ENCODE data around the gene IPO7. TPM values are rescaled to one million over a fixed set of nuclear protein-coding genes. Genes with fewer than 3 reads are reported as not detected.
"Not testable (repeated sequence)": the region's sequence is repeated elsewhere in the genome, so short reads cannot be mapped to it uniquely, and the experiment has no call there.

Gene IPO7
- total RNA-seq, 1 experiment from 2014 or later: 145 TPM

DNA sequence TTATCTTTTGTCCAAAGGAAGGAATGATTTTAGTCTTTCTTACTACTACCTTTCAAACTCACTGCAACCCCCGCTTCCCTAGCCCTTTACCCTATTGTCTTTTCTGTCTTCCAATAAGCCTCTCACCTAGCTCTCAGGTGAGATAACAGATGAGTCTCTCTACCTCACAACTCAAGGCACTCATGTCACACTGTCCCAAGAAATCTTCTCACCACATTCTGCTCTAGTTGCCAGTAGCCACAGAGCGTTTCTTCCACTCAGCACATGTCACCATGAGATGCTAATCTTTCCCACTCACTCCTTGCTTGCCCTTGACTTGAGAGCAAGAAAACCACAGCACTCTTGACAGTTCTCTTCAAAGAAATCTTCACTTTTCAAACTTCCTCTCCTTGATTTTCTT is 37.4 kb upstream of the IPO7 start:
- H3K27ac Mint-ChIP-seq (ENCODE audit: low read depth, unreplicated experiment): no peak overlapping the region
- POLR2A ChIA-PET: no interaction called here

DNA sequence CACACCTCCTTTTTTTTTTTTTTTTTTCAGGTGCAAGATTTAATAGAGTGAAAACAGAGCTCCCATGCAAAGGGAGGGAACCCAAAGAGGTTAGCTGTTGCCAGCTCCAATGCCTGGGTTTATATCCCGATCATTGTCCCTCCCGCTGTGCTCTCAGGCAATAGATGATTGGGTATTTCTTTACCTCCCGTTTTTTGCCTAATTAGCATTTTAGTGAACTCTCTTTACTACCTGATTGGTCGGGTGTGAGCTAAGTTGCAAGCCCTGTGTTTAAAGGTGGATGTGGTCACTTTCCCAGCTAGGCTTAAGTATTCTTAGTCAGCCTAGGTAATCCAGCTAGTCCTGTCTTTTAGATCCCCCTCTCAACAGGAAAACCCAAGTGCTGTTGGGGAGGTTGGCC is 36.7 kb upstream of the IPO7 start:
- H3K36me3 Mint-ChIP-seq (ENCODE audit: insufficient read depth, unreplicated experiment); H3K4me3 Mint-ChIP-seq (ENCODE audit: unreplicated experiment); DNase-seq (ENCODE audit: unreplicated experiment); intact Hi-C loops (cut with micrococcal nuclease); H3K27me3 Mint-ChIP-seq (ENCODE audit: insufficient read depth, unreplicated experiment); POLR2A ChIA-PET; H3K9me3 Mint-ChIP-seq (ENCODE audit: unreplicated experiment); H3K4me1 Mint-ChIP-seq (ENCODE audit: insufficient read depth, unreplicated experiment); BruUV-seq (replicated peaks); H3K27ac Mint-ChIP-seq (ENCODE audit: low read depth, unreplicated experiment): not testable (repeated sequence)
- CTCF ChIA-PET: interaction anchor here (0.6 to 0.7 kb wide), 2 partner anchors 29 to 274 kb away, joined by 3 to 5 read pairs; no protein-coding TSS in a partner anchor

More for the DNA sequence above, 37.4 kb upstream of the IPO7 start:
- BruUV-seq (replicated peaks): no TSS peak
- intact Hi-C loops (cut with micrococcal nuclease): no loop called here
- H3K27me3 Mint-ChIP-seq (ENCODE audit: insufficient read depth, unreplicated experiment): no peaks in the 10 kb centered on the region
- TF ChIP-seq, protein P1, sequence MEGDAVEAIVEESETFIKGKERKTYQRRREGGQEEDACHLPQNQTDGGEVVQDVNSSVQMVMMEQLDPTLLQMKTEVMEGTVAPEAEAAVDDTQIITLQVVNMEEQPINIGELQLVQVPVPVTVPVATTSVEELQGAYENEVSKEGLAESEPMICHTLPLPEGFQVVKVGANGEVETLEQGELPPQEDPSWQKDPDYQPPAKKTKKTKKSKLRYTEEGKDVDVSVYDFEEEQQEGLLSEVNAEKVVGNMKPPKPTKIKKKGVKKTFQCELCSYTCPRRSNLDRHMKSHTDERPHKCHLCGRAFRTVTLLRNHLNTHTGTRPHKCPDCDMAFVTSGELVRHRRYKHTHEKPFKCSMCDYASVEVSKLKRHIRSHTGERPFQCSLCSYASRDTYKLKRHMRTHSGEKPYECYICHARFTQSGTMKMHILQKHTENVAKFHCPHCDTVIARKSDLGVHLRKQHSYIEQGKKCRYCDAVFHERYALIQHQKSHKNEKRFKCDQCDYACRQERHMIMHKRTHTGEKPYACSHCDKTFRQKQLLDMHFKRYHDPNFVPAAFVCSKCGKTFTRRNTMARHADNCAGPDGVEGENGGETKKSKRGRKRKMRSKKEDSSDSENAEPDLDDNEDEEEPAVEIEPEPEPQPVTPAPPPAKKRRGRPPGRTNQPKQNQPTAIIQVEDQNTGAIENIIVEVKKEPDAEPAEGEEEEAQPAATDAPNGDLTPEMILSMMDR (IDR thresholded peaks at IDR 0.05; ENCODE audit: unreplicated experiment): no peak
- no peaks in the 10 kb centered on the region for H3K36me3 Mint-ChIP-seq (ENCODE audit: insufficient read depth, unreplicated experiment)
- no peaks in the 10 kb centered on the region for H3K4me1 Mint-ChIP-seq (ENCODE audit: insufficient read depth, unreplicated experiment)
- H3K9me3 Mint-ChIP-seq (ENCODE audit: unreplicated experiment): no peaks in the 10 kb centered on the region
- no peak for DNase-seq (ENCODE audit: unreplicated experiment)
- CTCF ChIA-PET: interaction anchor here (0.6 to 0.7 kb wide), 3 partner anchors 30 to 275 kb away, joined by 3 to 5 read pairs (median 3); no protein-coding TSS in a partner anchor
- H3K4me3 Mint-ChIP-seq (ENCODE audit: unreplicated experiment): no peak overlapping the region

DNA sequence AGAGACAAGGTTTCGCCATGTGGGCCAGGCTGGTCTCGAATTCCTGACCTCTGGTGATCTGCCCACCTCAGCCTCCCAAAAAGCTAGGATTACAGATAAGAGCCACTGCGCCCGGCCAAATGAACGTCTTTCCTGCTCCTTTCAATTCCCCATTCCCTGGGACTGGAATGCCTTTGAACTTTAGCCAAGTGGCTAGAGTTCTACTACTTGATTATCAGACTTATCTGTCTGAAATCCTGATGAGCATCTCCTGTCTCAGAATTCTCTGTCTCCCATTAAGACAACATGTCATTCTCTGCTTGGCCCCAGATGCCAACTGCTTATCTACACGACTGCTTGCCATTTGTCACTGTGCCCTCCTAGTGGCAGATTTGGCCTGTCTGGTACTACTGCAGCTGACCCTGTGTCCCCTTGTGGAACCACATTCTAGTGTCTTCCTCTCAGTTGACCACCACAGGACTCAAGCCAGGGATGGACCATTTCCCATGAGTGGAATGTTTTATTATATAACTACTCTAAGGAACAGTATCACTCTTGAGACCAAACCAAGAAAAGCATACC is 33.1 kb upstream of the IPO7 start:
- no peak overlapping the region for H3K27ac Mint-ChIP-seq (ENCODE audit: low read depth, unreplicated experiment)
- H3K4me3 Mint-ChIP-seq (ENCODE audit: unreplicated experiment): no peak overlapping the region
- no TSS peak for BruUV-seq (replicated peaks)
- no peak for DNase-seq (ENCODE audit: unreplicated experiment)
- TF ChIP-seq, protein P1 (IDR thresholded peaks at IDR 0.05; ENCODE audit: unreplicated experiment): no peak
- no peaks in the 10 kb centered on the region for H3K27me3 Mint-ChIP-seq (ENCODE audit: insufficient read depth, unreplicated experiment)
- H3K36me3 Mint-ChIP-seq (ENCODE audit: insufficient read depth, unreplicated experiment): no peaks in the 10 kb centered on the region
- CTCF ChIA-PET: no interaction called here
- no peaks in the 10 kb centered on the region for H3K4me1 Mint-ChIP-seq (ENCODE audit: insufficient read depth, unreplicated experiment)
- POLR2A ChIA-PET: interaction anchor here (1.6 kb wide), 1 partner anchor 10 kb away, joined by 5 read pairs; no protein-coding TSS in a partner anchor
- H3K9me3 Mint-ChIP-seq (ENCODE audit: unreplicated experiment): no peaks in the 10 kb centered on the region
- intact Hi-C loops (cut with micrococcal nuclease): no loop called here

DNA sequence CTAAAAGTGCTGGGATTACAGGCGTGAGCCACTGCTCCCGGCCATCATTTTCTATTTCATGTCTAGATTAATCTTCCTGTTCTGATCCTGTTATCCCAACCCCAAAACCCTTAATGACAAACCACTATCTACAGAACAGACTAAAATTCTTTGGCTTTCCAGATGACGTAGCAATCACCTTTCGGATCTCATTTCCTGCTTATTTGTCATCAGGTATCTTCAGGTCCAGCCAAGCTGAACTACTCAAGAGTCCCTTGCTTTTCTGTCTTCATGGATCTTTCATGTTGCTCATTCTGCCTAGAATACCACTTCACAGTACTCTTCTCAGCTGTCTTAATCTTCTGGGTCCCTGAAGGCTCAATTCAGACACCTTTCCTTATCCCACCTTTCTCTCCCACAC is 27.4 kb upstream of the IPO7 start:
- TF ChIP-seq, protein P1 (IDR thresholded peaks at IDR 0.05; ENCODE audit: unreplicated experiment): no peak
- BruUV-seq (replicated peaks): no TSS peak
- H3K27ac Mint-ChIP-seq (ENCODE audit: low read depth, unreplicated experiment): no peak overlapping the region
- ChIA-PET CTCF (no interaction called here), POLR2A (no interaction called here)
- intact Hi-C loops (cut with micrococcal nuclease): no loop called here
- no peaks in the 10 kb centered on the region for H3K4me1 Mint-ChIP-seq (ENCODE audit: insufficient read depth, unreplicated experiment)
- no peaks in the 10 kb centered on the region for H3K36me3 Mint-ChIP-seq (ENCODE audit: insufficient read depth, unreplicated experiment)
- H3K4me3 Mint-ChIP-seq (ENCODE audit: unreplicated experiment): no peak overlapping the region
- DNase-seq (ENCODE audit: unreplicated experiment): no peak
- no peaks in the 10 kb centered on the region for H3K27me3 Mint-ChIP-seq (ENCODE audit: insufficient read depth, unreplicated experiment)
- H3K9me3 Mint-ChIP-seq (ENCODE audit: unreplicated experiment): no peaks in the 10 kb centered on the region

DNA sequence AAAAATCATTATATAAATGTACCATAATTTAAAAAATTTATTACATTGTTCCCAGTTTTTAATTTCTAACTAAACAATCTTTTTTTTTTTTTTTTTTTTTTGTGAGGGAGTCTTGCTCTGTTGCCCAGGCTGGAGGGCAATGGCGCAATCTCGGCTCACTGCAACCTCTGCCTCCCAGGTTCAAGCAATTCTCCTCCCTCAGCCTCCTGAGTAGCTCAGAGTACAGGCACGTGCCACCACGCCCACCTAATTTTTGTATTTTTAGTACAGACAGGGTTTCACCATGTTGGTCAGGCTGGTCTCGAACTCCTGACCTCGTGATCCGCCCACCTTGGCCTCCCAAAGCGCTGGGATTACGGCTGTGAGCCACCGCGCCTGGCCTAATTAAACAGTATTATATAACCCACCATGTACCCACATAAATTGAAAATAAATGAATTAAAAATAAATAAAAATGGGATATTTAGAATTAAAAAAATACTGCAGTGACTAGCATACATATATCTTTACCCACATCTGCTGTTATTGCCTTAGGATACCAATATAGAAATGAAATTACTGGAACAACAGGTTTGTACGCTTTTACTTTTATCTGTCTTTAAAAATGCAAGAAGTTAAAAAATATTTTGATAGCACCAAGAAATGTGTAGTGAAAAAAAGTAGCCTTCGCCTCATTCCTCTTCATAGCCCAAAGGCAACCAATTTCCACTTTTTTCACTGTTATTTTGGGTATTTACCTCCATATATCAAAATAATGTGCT is 23.4 kb upstream of the IPO7 start:
- BruUV-seq (replicated peaks); CTCF ChIA-PET; H3K36me3 Mint-ChIP-seq (ENCODE audit: insufficient read depth, unreplicated experiment); H3K27me3 Mint-ChIP-seq (ENCODE audit: insufficient read depth, unreplicated experiment); H3K9me3 Mint-ChIP-seq (ENCODE audit: unreplicated experiment); H3K4me3 Mint-ChIP-seq (ENCODE audit: unreplicated experiment); DNase-seq (ENCODE audit: unreplicated experiment); POLR2A ChIA-PET: not testable (repeated sequence)
- Mint-ChIP-seq H3K27ac (ENCODE audit: low read depth, unreplicated experiment) (peak overlapping the region; percentile 16), H3K4me1 (ENCODE audit: insufficient read depth, unreplicated experiment) (peaks cover 12% of the 10 kb centered on the region)
- intact Hi-C loops (cut with micrococcal nuclease): loop anchor here (5.0 kb wide), 1 partner anchor 211 kb away; the partner anchor contains the start of gene WEE1

Measured in MCF 10A (cell line).